NK-92 (cell line): ENCODE results near the gene TRIM63.

Experiments
- DNase-seq: peaks from one replicate; lab custom pipeline; 2025; ENCODE audit not compliant: unreplicated experiment; lab: John Stamatoyannopoulos, UW

The TRIM63 gene

GRCh38 chr1:26058052-26058595, 9.3 kb downstream of the TRIM63 start:
- DNase-seq, result no peak

- no peak for DNase-seq
Measured at GRCh38 chr1:26057189-26057588, 10.2 kb downstream of the TRIM63 start.

- no peak for DNase-seq
Measured at GRCh38 chr1:26055041-26055440, 12.4 kb downstream of the TRIM63 start.

- DNase-seq, result no peak
Measured at GRCh38 chr1:26053718-26054560, 13.5 kb downstream of the TRIM63 start.

GRCh38 chr1:26050248-26050640, 17.2 kb downstream of the TRIM63 start:
- DNase-seq, result no peak

- DNase-seq, result no peak
Measured at GRCh38 chr1:26049531-26050247, 17.7 kb downstream of the TRIM63 start.

- DNase-seq, result no peak
Measured at GRCh38 chr1:26047278-26047874, 20.1 kb downstream of the TRIM63 start.

- no peak for DNase-seq
Measured at GRCh38 chr1:26046246-26047095, 21.0 kb downstream of the TRIM63 start.

GRCh38 chr1:26045722-26046245, 21.6 kb downstream of the TRIM63 start, which contains the start of gene SLC30A2:
Gene SLC30A2, minus strand, starts transcription at chr1:26046118. Its CDS starts 222 bp downstream, at chr1:26045896.
- DNase-seq, result no peak

- no peak for DNase-seq
Measured at GRCh38 chr1:26044971-26045721, 22.3 kb downstream of the TRIM63 start.

GRCh38 chr1:26044414-26044813, 23.0 kb downstream of the TRIM63 start:
- DNase-seq, result no peak

- no peak for DNase-seq
Measured at GRCh38 chr1:26043765-26044164, 23.7 kb downstream of the TRIM63 start.

GRCh38 chr1:26041978-26042377, 25.5 kb downstream of the TRIM63 start:
- no peak for DNase-seq

GRCh38 chr1:26041401-26041800, 26.0 kb downstream of the TRIM63 start:
- no peak for DNase-seq

GRCh38 chr1:26038904-26039303, 28.5 kb downstream of the TRIM63 start:
- DNase-seq, result no peak

- no peak for DNase-seq
Measured at GRCh38 chr1:26038477-26038876, 29.0 kb downstream of the TRIM63 start.

GRCh38 chr1:26037904-26038303, 29.5 kb downstream of the TRIM63 start:
- no peak for DNase-seq

GRCh38 chr1:26036756-26037281, 30.6 kb downstream of the TRIM63 start:
- DNase-seq, result no peak

GRCh38 chr1:26035959-26036755, 31.3 kb downstream of the TRIM63 start:
- DNase-seq, result no peak
